Small intestine (tissue), 7 donors: Measurements from ENCODE around the gene RPTN. TPM values are rescaled to one million over a fixed set of nuclear protein-coding genes. Genes with fewer than 3 reads are reported as not detected.

Experiments used
- DNase-seq, 2 donors: peaks; one replicate each; pipeline versions ENCODE4 v3.0.0 to v3.0.0-alpha.2; 2013
- FAIRE-seq: peaks from 2 replicates; lab custom pipeline; 2012; peaks lifted over from hg19 to GRCh38; lab: Jason Lieb, UNC
- H3K27ac ChIP-seq, 3 donors: one replicate each; pipeline ENCODE4 v1.5.1; 2013; ENCODE audit warnings: low read length in 2 of 3, mild to moderate bottlenecking in 2 of 3, control low read depth in 1 of 3, inconsistent platforms in 1 of 3, low read depth in 1 of 3, moderate library complexity in 1 of 3
- H3K27me3 ChIP-seq, 3 donors: one replicate each; pipeline ENCODE4 v1.6.1; 2013; ENCODE audit warnings: low read length in 3 of 3, inconsistent platforms in 1 of 3; ENCODE audit not compliant: control insufficient read depth in 3 of 3, insufficient read depth in 3 of 3
- H3K36me3 ChIP-seq, 3 donors: one replicate each; pipeline ENCODE4 v1.6.1; 2013; ENCODE audit warnings: low read length in 3 of 3, inconsistent platforms in 1 of 3, low read depth in 1 of 3, mild to moderate bottlenecking in 1 of 3, moderate library complexity in 1 of 3; ENCODE audit not compliant: control insufficient read depth in 3 of 3, insufficient read depth in 2 of 3
- H3K4me1 ChIP-seq, 3 donors: one replicate each; pipeline ENCODE4 v1.6.1; 2013; ENCODE audit warnings: low read length in 2 of 3, inconsistent platforms in 1 of 3, low read depth in 1 of 3, mild to moderate bottlenecking in 1 of 3, moderate library complexity in 1 of 3; ENCODE audit not compliant: control insufficient read depth in 3 of 3, insufficient read depth in 2 of 3
- H3K4me3 ChIP-seq, 3 donors: one replicate each; pipeline ENCODE4 v1.5.1; 2013; ENCODE audit warnings: low read length in 3 of 3, control low read depth in 1 of 3, inconsistent platforms in 1 of 3, low read depth in 1 of 3, mild to moderate bottlenecking in 1 of 3, moderate library complexity in 1 of 3
- H3K9me3 ChIP-seq, 2 donors: one replicate each; pipeline ENCODE4 v1.6.1; 2013; ENCODE audit warnings: low read depth in 1 of 2, low read length in 1 of 2; ENCODE audit not compliant: control insufficient read depth in 2 of 2, insufficient read depth in 1 of 2
- WGBS, 3 donors: extraction: QIAGEN DNeasy Blood & Tissue Kit; methylation state at CpG; one replicate each; pipeline ENCODE4 v1.1.7; 2013; 5-methylcytosine and 5-hydroxymethylcytosine counted together
- polyA plus RNA-seq, 4 donors: library from polyadenylated mRNA; stranded (reverse) in 3 of 4; unstranded in 1 of 4; fragments of 200-250 nt in 3 of 4; fragments of 120-200 nt in 1 of 4; gene quantifications; one replicate each; pipeline versions ENCODE4 v1.2.1 to v1.2.3, GENCODE V29; 2013
- donor health status: healthy with polysubstance abuse.
- donor health status: control.
- donor health status: control.
- donor health status: Bipolar disorder and iron deficiency.
- donor health status: healthy.

Gene RPTN
- polyA plus RNA-seq, 4 donors = not detected

GRCh38 chr1:152107031-152107983, 51.7 kb downstream of the RPTN start:
- no peak overlapping the region for H3K27ac ChIP-seq
- peaks cover 0 to 23% (median under 1%) of the 10 kb centered on the region in 3 donors for H3K4me1 ChIP-seq
- H3K36me3 ChIP-seq = no peaks in the 10 kb centered on the region
- DNase-seq = peak in 1 of 2 donors; percentile 13
- peaks cover 5 to 75% (median 37%) of the 10 kb centered on the region in 3 donors for H3K27me3 ChIP-seq
- no peak for FAIRE-seq
- H3K4me3 ChIP-seq = no peak overlapping the region
- 19 to 31% (median 28%) methylated on average over 41 of the region's 41 CpGs for WGBS, 3 donors
- peaks cover 0 to 26% of the 10 kb centered on the region in 2 donors for H3K9me3 ChIP-seq

- H3K27me3 ChIP-seq = peaks cover 5 to 53% (median 29%) of the 10 kb centered on the region in 3 donors
- peaks cover 0 to 22% of the 10 kb centered on the region in 2 donors for H3K9me3 ChIP-seq
- H3K27ac ChIP-seq = no peak overlapping the region
- H3K36me3 ChIP-seq = no peaks in the 10 kb centered on the region
- WGBS, 3 donors = 29 to 51% (median 35%) methylated on average over 2 of the region's 2 CpGs
- DNase-seq (no peak), FAIRE-seq (no peak)
- H3K4me1 ChIP-seq = peaks cover 0 to 3% (median 0%) of the 10 kb centered on the region in 3 donors
- H3K4me3 ChIP-seq = no peak overlapping the region
These were observed 54.2 kb downstream of the RPTN start for GRCh38 chr1:152104854-152105253.

Other genes with a start within 250 kb of the RPTN start
- gene THEM4, start 249.7 kb downstream of the RPTN start, polyA plus RNA-seq = 10 to 100 TPM in 2 of 4 donors, 1 to 10 TPM in 2; 5.7 to 36.3 (median 9.4) TPM
- 1,000 to 10,000 TPM in 2 of 4 donors, 100 to 1,000 TPM in 2; 547 to 1,355 (median 1,106) TPM for gene S100A10, start 165.4 kb downstream of the RPTN start, polyA plus RNA-seq
- gene S100A11, start 122.2 kb downstream of the RPTN start, polyA plus RNA-seq = 100 to 1,000 TPM; 237 to 551 (median 408) TPM
- not detected for gene TCHHL1, start 70.2 kb downstream of the RPTN start, polyA plus RNA-seq
- under 1 TPM in 2 of 4 donors, not detected in 2; 0.12 to 0.27 TPM for gene TCHH, start 43.8 kb downstream of the RPTN start, polyA plus RNA-seq
- gene HRNR, start 65.0 kb upstream of the RPTN start, polyA plus RNA-seq = under 1 TPM in 2 of 4 donors, not detected in 2; under 0.01 to 0.13 TPM
- gene FLG, start 166.0 kb upstream of the RPTN start, polyA plus RNA-seq = under 1 TPM in 2 of 4 donors, not detected in 2; 0.01 to 0.50 TPM
- gene FLG2, start 200.8 kb upstream of the RPTN start, polyA plus RNA-seq = under 1 TPM in 1 of 4 donors, not detected in 3; 0.04 TPM